Measurements from ENCODE around the gene HRH1. TPM values are rescaled to one million over a fixed set of nuclear protein-coding genes. Genes with fewer than 3 reads are reported as not detected.

HRH1 gene
- total RNA-seq, 1 donor from 2014 or later: not detected

DNA sequence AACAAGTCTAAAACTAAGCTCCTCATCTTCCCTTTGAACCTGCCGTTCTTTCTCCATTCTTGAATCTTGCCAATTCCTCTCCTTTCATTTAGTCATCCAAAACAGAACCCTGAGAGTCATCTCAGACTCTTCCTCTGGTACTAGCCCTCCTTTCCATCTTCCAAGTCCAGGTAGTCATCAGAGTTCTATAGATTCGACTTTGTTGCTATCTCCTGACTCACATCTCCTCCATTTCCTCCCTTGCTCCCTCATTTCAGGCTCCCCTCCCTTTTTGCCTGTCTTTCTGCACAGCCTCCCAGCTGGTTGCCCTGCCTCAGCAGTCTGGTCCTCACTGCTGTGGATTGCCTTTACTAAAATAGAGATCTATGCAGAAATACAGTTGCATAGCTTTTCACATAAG is 122.6 kb downstream of the HRH1 start:
- no peak for DNase-seq (ENCODE audit: low read depth, low spot score)
- H3K27me3 Mint-ChIP-seq (ENCODE audit: low read depth): no peaks in the 10 kb centered on the region
- H3K9me3 Mint-ChIP-seq: no peaks in the 10 kb centered on the region
- H3K36me3 Mint-ChIP-seq (ENCODE audit: low read depth): no peaks in the 10 kb centered on the region
- no peak overlapping the region for H3K27ac Mint-ChIP-seq (ENCODE audit: unreplicated experiment)
- H3K4me3 Mint-ChIP-seq: no peak overlapping the region
- TF ChIP-seq, protein P1, sequence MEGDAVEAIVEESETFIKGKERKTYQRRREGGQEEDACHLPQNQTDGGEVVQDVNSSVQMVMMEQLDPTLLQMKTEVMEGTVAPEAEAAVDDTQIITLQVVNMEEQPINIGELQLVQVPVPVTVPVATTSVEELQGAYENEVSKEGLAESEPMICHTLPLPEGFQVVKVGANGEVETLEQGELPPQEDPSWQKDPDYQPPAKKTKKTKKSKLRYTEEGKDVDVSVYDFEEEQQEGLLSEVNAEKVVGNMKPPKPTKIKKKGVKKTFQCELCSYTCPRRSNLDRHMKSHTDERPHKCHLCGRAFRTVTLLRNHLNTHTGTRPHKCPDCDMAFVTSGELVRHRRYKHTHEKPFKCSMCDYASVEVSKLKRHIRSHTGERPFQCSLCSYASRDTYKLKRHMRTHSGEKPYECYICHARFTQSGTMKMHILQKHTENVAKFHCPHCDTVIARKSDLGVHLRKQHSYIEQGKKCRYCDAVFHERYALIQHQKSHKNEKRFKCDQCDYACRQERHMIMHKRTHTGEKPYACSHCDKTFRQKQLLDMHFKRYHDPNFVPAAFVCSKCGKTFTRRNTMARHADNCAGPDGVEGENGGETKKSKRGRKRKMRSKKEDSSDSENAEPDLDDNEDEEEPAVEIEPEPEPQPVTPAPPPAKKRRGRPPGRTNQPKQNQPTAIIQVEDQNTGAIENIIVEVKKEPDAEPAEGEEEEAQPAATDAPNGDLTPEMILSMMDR (conservative IDR thresholded peaks at IDR 0.05): no peak
- H3K4me1 Mint-ChIP-seq: peaks cover 26% of the 10 kb centered on the region

DNA sequence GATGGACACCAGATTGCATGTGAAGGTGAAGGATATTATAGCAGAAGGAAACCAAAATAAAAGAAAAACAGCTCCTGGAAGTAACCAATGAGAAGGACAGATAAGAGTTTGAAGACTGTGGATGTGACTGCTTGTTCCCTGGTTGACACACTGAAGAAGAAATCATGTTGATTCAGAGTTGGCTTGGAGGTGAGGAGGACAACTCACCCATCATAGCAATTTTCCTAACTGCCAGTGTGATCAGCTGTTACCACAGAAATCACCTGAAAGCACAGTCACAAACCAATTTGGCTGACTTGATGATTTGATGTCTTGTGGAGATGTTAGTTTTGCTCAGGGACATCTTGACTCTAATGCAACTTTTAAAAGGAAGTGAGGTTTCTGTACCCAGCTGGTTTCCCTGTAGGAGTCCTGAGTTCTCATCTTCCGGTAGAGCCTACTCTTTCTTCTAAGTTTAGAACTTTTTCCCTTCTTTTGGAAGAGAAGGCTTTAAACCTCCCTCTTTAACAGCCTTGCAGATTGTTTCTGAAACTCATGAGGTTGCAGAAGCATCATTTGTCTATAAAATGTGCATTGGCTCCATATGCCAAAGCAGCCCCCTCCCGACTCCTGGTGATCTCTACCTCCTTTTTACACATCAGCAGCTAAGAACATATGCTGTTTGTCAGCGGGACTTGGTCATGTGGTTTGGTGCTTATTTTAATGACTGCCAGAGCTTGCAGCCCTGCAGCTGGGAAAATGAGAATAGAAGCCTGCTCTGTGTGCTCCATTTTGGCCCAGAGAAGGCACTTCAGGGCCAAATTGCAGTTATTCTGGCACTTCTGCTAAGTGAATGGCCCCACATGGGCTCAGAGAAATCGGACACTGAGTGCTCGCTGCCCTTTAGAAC is 128.2 kb downstream of the HRH1 start:
- peak overlapping the region; percentile 52 for H3K27ac Mint-ChIP-seq (ENCODE audit: unreplicated experiment)
- DNase-seq (ENCODE audit: low read depth, low spot score): no peak
- no peaks in the 10 kb centered on the region for H3K4me1 Mint-ChIP-seq
- no peaks in the 10 kb centered on the region for H3K36me3 Mint-ChIP-seq (ENCODE audit: low read depth)
- no peaks in the 10 kb centered on the region for H3K9me3 Mint-ChIP-seq
- H3K4me3 Mint-ChIP-seq: no peak overlapping the region
- no peaks in the 10 kb centered on the region for H3K27me3 Mint-ChIP-seq (ENCODE audit: low read depth)
- TF ChIP-seq, protein P1 (conservative IDR thresholded peaks at IDR 0.05): no peak

DNA sequence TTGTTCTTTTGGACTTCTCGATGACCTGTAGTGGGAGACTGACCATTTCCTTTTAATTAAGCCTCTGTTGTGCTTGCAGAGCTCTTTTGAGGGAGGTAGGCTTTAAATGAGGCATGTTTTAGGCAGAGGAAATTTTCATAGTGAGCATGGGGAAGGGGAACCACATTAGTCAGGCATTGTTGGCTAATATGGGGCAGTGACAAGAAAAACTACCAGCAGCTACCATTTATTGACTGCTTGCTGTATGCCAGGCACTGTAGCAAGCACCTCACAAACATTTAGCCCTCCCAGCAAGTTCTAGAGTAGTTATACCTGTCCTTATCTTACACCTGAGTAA is 128.8 kb downstream of the HRH1 start:
- no peaks in the 10 kb centered on the region for H3K27me3 Mint-ChIP-seq (ENCODE audit: low read depth)

DNA sequence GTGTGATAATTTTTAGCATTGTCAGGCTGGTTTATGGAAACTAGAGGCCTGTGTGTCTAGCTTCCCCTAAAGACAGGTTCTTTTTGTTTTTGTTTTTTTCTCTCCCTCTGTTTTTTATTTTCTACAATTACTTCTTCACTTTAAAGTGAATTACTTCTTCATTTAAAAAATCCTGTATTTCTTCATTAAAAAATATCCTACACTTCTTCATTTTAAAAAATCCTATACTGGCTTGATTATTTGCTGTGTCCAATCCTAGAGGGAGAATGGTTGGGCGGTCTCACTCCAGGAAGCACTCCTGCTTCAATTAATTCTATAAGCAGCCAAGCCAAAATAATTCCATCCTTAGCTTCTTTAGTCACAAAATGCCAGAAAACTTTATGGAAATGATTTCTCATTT is 129.7 kb downstream of the HRH1 start:
- TF ChIP-seq, protein P1 (conservative IDR thresholded peaks at IDR 0.05): no peak
- Mint-ChIP-seq H3K27me3 (ENCODE audit: low read depth) (no peaks in the 10 kb centered on the region), H3K36me3 (ENCODE audit: low read depth) (no peaks in the 10 kb centered on the region), H3K4me1 (no peaks in the 10 kb centered on the region), H3K27ac (ENCODE audit: unreplicated experiment) (no peak overlapping the region), H3K4me3 (no peak overlapping the region), H3K9me3 (no peaks in the 10 kb centered on the region)
- DNase-seq (ENCODE audit: low read depth, low spot score): no peak

More for the DNA sequence above, 128.8 kb downstream of the HRH1 start:
- TF ChIP-seq, protein P1 (conservative IDR thresholded peaks at IDR 0.05): no peak
- no peak for DNase-seq (ENCODE audit: low read depth, low spot score)
- H3K9me3 Mint-ChIP-seq: no peaks in the 10 kb centered on the region
- no peaks in the 10 kb centered on the region for H3K36me3 Mint-ChIP-seq (ENCODE audit: low read depth)
- no peak overlapping the region for H3K27ac Mint-ChIP-seq (ENCODE audit: unreplicated experiment)
- no peaks in the 10 kb centered on the region for H3K4me1 Mint-ChIP-seq
- H3K4me3 Mint-ChIP-seq: no peak overlapping the region

DNA sequence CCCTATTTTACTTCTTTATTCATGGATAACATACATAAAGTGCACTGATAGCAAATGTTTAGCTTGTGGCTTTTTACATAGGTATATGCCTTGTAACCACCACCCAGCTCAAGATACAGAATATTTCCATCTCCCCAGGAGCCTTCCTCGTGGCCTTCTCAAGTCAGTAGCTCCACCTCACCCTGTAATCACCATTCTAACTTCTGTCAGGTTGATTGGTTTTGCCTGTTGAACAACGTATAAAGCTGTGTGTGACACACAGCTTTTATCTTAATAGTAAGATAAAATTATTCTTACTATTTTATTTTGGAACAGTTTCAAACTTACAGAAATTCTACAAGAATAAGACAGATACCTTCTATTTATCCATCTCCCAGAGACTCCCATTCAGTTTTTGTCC is 131.2 kb downstream of the HRH1 start:
- Mint-ChIP-seq H3K27ac (ENCODE audit: unreplicated experiment) (no peak overlapping the region), H3K4me1 (no peaks in the 10 kb centered on the region), H3K9me3 (no peaks in the 10 kb centered on the region), H3K36me3 (ENCODE audit: low read depth) (no peaks in the 10 kb centered on the region), H3K4me3 (no peak overlapping the region), H3K27me3 (ENCODE audit: low read depth) (no peaks in the 10 kb centered on the region)
- no peak for DNase-seq (ENCODE audit: low read depth, low spot score)
- TF ChIP-seq, protein P1 (conservative IDR thresholded peaks at IDR 0.05): no peak
